GM04503 (cell line): Measurements from ENCODE around the gene MYL5.
"Not testable (repeated sequence)": the region's sequence is repeated elsewhere in the genome, so short reads cannot be mapped to it uniquely, and the experiment has no call there.

Experiments
- DNase-seq: peaks from one replicate; pipeline ENCODE4 v3.0.0-alpha.2; 2012; ENCODE audit warnings: low read depth

Gene MYL5

GRCh38 chr4:687048-687970 lies 13.0 kb downstream of the MYL5 start:
- DNase-seq: peak; percentile 68

GRCh38 chr4:687971-688853 lies 13.9 kb downstream of the MYL5 start:
- DNase-seq: no peak

GRCh38 chr4:688854-689681 lies 14.7 kb downstream of the MYL5 start, which contains the start of gene SLC49A3:
TSS of gene SLC49A3 (minus strand) at chr4:689151. CDS start at chr4:689127, 24 bp downstream.
- DNase-seq: no peak

- no peak for DNase-seq
Observed at GRCh38 chr4:689723-690122, 15.4 kb downstream of the MYL5 start.

- no peak for DNase-seq
Observed at GRCh38 chr4:692771-693554, 18.6 kb downstream of the MYL5 start.

- DNase-seq: not testable (repeated sequence)
Observed at GRCh38 chr4:694341-694940, 20.1 kb downstream of the MYL5 start.

- DNase-seq: no peak
Observed at GRCh38 chr4:699816-700580, 25.7 kb downstream of the MYL5 start.

- no peak for DNase-seq
Observed at GRCh38 chr4:700587-701264, 26.4 kb downstream of the MYL5 start.

- no peak for DNase-seq
Observed at GRCh38 chr4:702618-703048, 28.3 kb downstream of the MYL5 start.

- no peak for DNase-seq
Observed at GRCh38 chr4:703336-704197, 29.2 kb downstream of the MYL5 start.

GRCh38 chr4:704198-704891 lies 30.0 kb downstream of the MYL5 start:
- no peak for DNase-seq

GRCh38 chr4:704971-705277 lies 30.6 kb downstream of the MYL5 start:
- DNase-seq: no peak

- no peak for DNase-seq
Observed at GRCh38 chr4:705278-706082, 31.1 kb downstream of the MYL5 start, which contains the start of gene PCGF3. TSS of gene PCGF3 (plus strand) at chr4:705832. CDS start at chr4:733681, 27,849 bp downstream.

- DNase-seq: not testable (repeated sequence)
Observed at GRCh38 chr4:706083-706633, 31.8 kb downstream of the MYL5 start.

- no peak for DNase-seq
Observed at GRCh38 chr4:706834-707598, 32.7 kb downstream of the MYL5 start.
